HepG2 (cell line): ENCODE results near the gene GNAS. TPM values are rescaled to one million over a fixed set of nuclear protein-coding genes. Genes with fewer than 3 reads are reported as not detected.

Experiments used
- ATAC-seq: fragments of 200-7000 bp; cut with Tn5 transposase; 3 replicates; pipeline ENCODE4 v1.9.1; 2020; ENCODE audit warnings: mild to moderate bottlenecking, moderate library complexity
- BruUV-seq: library from RNA; stranded (reverse); fragments of 400-500 nt; replicated peaks from 2 replicates; lab custom pipeline; 2021; lab: Mats Ljungman, UMichigan
- CTCF ChIA-PET: fragments of 300-600 bp; formaldehyde crosslinking; extraction: SDS; loops from one replicate; lab custom pipeline; 2021; ENCODE audit warnings: low total read pairs, inconsistent platforms, low intra/inter-chr PET ratio; lab: Yijun Ruan, JAX
- POLR2A ChIA-PET: fragments of 350-600 bp; sonication (Branson Sonifier 250); formaldehyde crosslinking; loops from one replicate; lab custom pipeline; 2020; ENCODE audit warnings: antibody characterized with exemption, inconsistent platforms; lab: Yijun Ruan, JAX
- DNase-seq: peaks from one replicate; pipeline ENCODE4 v3.0.0-alpha.2; 2015; ENCODE audit warnings: low spot score
- FAIRE-seq: peaks from 3 replicates; lab custom pipeline; 2011; peaks lifted over from hg19 to GRCh38; lab: Jason Lieb, UNC
- H2AFZ ChIP-seq: one replicate; pipeline ENCODE4 v1.6.1; 2011; ENCODE audit warnings: low read length, inconsistent platforms
- H3K27ac ChIP-seq: fragments of 300-600 bp; 3 replicates; pipeline ENCODE4 v1.8.0; 2011; ENCODE audit warnings: mixed run types, mild to moderate bottlenecking, mixed read lengths, low read length, inconsistent platforms; ENCODE audit not compliant: insufficient read depth; ENCODE audit errors: extremely low read length
- H3K27me3 ChIP-seq, 2 experiments: fragments of 200-600 bp in 1 of 2; 2 replicates in 1 of 2; 3 replicates in 1 of 2; pipeline versions ENCODE4 v1.6.0 to v1.8.0; 2011; ENCODE audit warnings: low read length in 2 of 2, mild to moderate bottlenecking in 2 of 2, moderate library complexity in 2 of 2, inconsistent platforms in 1 of 2; ENCODE audit not compliant: insufficient read depth in 2 of 2, control insufficient read depth in 1 of 2
- H3K36me3 ChIP-seq, 2 experiments: fragments of 200-600 bp in 1 of 2; replicated peaks in 1 of 2; 2 replicates in 1 of 2; 3 replicates in 1 of 2; pipeline versions ENCODE4 v1.5.1 to v1.8.0; 2011; ENCODE audit warnings: low read length in 2 of 2, inconsistent platforms in 1 of 2; ENCODE audit not compliant: insufficient read depth in 2 of 2, control insufficient read depth in 1 of 2
- H3K4me1 ChIP-seq: 2 replicates; pipeline ENCODE4 v1.5.1; 2012; ENCODE audit warnings: low read length, inconsistent platforms; ENCODE audit not compliant: insufficient read depth
- H3K4me2 ChIP-seq: 2 replicates; pipeline ENCODE4 v1.6.0; 2011; ENCODE audit warnings: low read depth, low read length, inconsistent platforms
- H3K4me3 ChIP-seq, 3 experiments: fragments of 200-600 bp in 1 of 3; sonication (generic), shearing (Covaris generic) in 1 of 3; replicated peaks in 1 of 3; 2 replicates each; pipeline ENCODE4 v1.5.1; 2011 to 2016; ENCODE audit warnings: low read length in 3 of 3, inconsistent platforms in 2 of 3, low read depth in 2 of 3, mild to moderate bottlenecking in 2 of 3, control low read depth in 1 of 3, mixed read lengths in 1 of 3; ENCODE audit not compliant: insufficient read depth in 1 of 3
- H3K79me2 ChIP-seq: one replicate; pipeline ENCODE4 v1.6.1; 2011; ENCODE audit warnings: low read length, inconsistent platforms; ENCODE audit not compliant: insufficient read depth
- H3K9ac ChIP-seq: 2 replicates; pipeline ENCODE4 v1.6.0; 2011; ENCODE audit warnings: mild to moderate bottlenecking, low read depth, low read length, inconsistent platforms; ENCODE audit not compliant: insufficient read depth
- H3K9me3 ChIP-seq: 2 replicates; pipeline ENCODE4 v1.5.1; 2012; ENCODE audit warnings: mild to moderate bottlenecking, low read length
- H4K20me1 ChIP-seq: 2 replicates; pipeline ENCODE4 v1.6.0; 2011; ENCODE audit warnings: inconsistent platforms, mild to moderate bottlenecking, low read length, moderate library complexity; ENCODE audit not compliant: insufficient read depth
- ARHGAP35 ChIP-seq: sonication (generic); formaldehyde crosslinking; IDR thresholded peaks from 2 replicates; pipeline ENCODE4 v1.9.0; 2022; ENCODE audit warnings: mild to moderate bottlenecking, inconsistent platforms, moderate library complexity, missing genetic modification reagents, borderline replicate concordance
- CTCF ChIP-seq: sonication (generic); formaldehyde crosslinking; IDR thresholded peaks from 2 replicates; pipeline ENCODE4 v1.5.0; 2020; ENCODE audit warnings: mild to moderate bottlenecking, missing genetic modification reagents, moderate library complexity
- HDAC6 ChIP-seq: fragments of 200-600 bp; sonication (generic); IDR thresholded peaks from 2 replicates; pipeline ENCODE4 v1.7.0; 2017; ENCODE audit warnings: mild to moderate bottlenecking, antibody characterized with exemption, low read length, low read depth
- JDP2 ChIP-seq: sonication (generic); formaldehyde crosslinking; IDR thresholded peaks from 2 replicates; pipeline ENCODE4 v1.8.1; 2022; ENCODE audit warnings: missing genetic modification reagents, borderline replicate concordance
- NFE2L1 ChIP-seq: sonication (generic); formaldehyde crosslinking; IDR thresholded peaks from 2 replicates; pipeline ENCODE4 v1.4.0; 2020; ENCODE audit warnings: missing genetic modification reagents, mild to moderate bottlenecking, borderline replicate concordance
- NR3C1 ChIP-seq: sonication (generic); formaldehyde crosslinking; IDR thresholded peaks from 2 replicates; pipeline ENCODE4 v1.4.0; 2020; ENCODE audit warnings: missing genetic modification reagents
- PAX8 ChIP-seq: sonication (generic); formaldehyde crosslinking; IDR thresholded peaks from 2 replicates; pipeline ENCODE4 v1.8.0; 2022; ENCODE audit warnings: mild to moderate bottlenecking, missing genetic modification reagents, borderline replicate concordance
- PHB2 ChIP-seq: fragments of 450-650 bp; IDR thresholded peaks from 2 replicates; pipeline ENCODE4 v1.6.1; 2018; ENCODE audit not compliant: partially characterized antibody
- RARA ChIP-seq: IDR thresholded peaks from 2 replicates; pipeline ENCODE4 v1.6.1; 2016; ENCODE audit warnings: missing genetic modification reagents, missing compliant biosample characterization
- ZBTB46 ChIP-seq: sonication (generic); formaldehyde crosslinking; IDR thresholded peaks from 2 replicates; pipeline ENCODE4 v1.4.0; 2020; ENCODE audit warnings: mild to moderate bottlenecking, missing genetic modification reagents, borderline replicate concordance
- ZNF274 ChIP-seq: sonication (generic); formaldehyde crosslinking; IDR thresholded peaks from 2 replicates; pipeline ENCODE4 v1.5.1; 2020; ENCODE audit warnings: mild to moderate bottlenecking, missing genetic modification reagents
- ZNF687 ChIP-seq: sonication (generic); formaldehyde crosslinking; IDR thresholded peaks from 2 replicates; pipeline ENCODE4 v1.5.1; 2020; ENCODE audit warnings: mild to moderate bottlenecking, missing genetic modification reagents, moderate library complexity
- ZNF746 ChIP-seq: sonication (generic); formaldehyde crosslinking; IDR thresholded peaks from 2 replicates; pipeline ENCODE4 v1.8.0; 2022; ENCODE audit warnings: mild to moderate bottlenecking, missing genetic modification reagents
- ZNF784 ChIP-seq: sonication (generic); formaldehyde crosslinking; IDR thresholded peaks from 2 replicates; pipeline ENCODE4 v1.5.1; 2020; ENCODE audit warnings: missing genetic modification reagents, mild to moderate bottlenecking, borderline replicate concordance
- ZNF841 ChIP-seq: sonication (generic); formaldehyde crosslinking; IDR thresholded peaks from 2 replicates; pipeline ENCODE4 v1.8.1; 2023; ENCODE audit warnings: missing genetic modification reagents, borderline replicate concordance
- WGBS: methylation state at CpG from one replicate; pipeline ENCODE4 v1.1.6; 2017; ENCODE audit warnings: low lambda C conversion rate; 5-methylcytosine and 5-hydroxymethylcytosine counted together
- in situ Hi-C: cut with HindIII; loops from 2 replicates; pipeline ENCODE4 v1.10.0; 2017; ENCODE audit warnings: low pct_unique_long_range_greater_than_20kb; ENCODE audit not compliant: extremely low pct_ligation_motif_present
- intact Hi-C: fragments of 100-400 bp; cut with micrococcal nuclease; formaldehyde crosslinking; loops from one replicate; pipeline ENCODE4 v1.10.0; 2022; ENCODE audit not compliant: unreplicated experiment
- polyA plus RNA-seq, 8 experiments: library from polyadenylated mRNA; depleted of rRNA in 3 of 8; stranded (reverse) in 7 of 8; unstranded in 1 of 8; fragments of >200 nt; fragmentation: Illumina TruSeq in 4 of 8; extraction: Trizol in 4 of 8; gene quantifications; 2 replicates each; pipeline versions ENCODE4 v1.2.1 to v1.2.3, GENCODE V29; 2011 to 2016; ENCODE audit warnings: low read depth in 4 of 8, missing spikeins in 1 of 8, mixed read lengths in 1 of 8; ENCODE audit not compliant: insufficient read depth in 1 of 8
- total RNA-seq, 5 experiments: library from RNA; depleted of rRNA; stranded (reverse); fragments of >200 nt; fragmentation: Illumina TruSeq; extraction: Trizol; gene quantifications; 2 replicates each; pipeline ENCODE4 v1.2.3, GENCODE V29; 2016; ENCODE audit warnings: low read depth in 1 of 5

GNAS gene
- total and polyA plus RNA-seq, 2 of the 13 experiments (the other 11 are each of a cell fraction or from before 2014, with no cell fraction given), result 407 to 1,008 TPM

- Histone ChIP-seq H3K4me2 (no peak overlapping the region; the same call in 1 of the 2 replicates), H3K79me2 (no peaks in the 10 kb centered on the region), H4K20me1 (no peaks in the 10 kb centered on the region), H3K9ac (no peak overlapping the region), H3K27ac (no peak overlapping the region), H3K36me3 (no peaks in the 10 kb centered on the region), H2AFZ (no peak overlapping the region), H3K4me1 (peaks cover 22% of the 10 kb centered on the region), H3K4me3 (no peak overlapping the region), H3K9me3 (no peaks in the 10 kb centered on the region), H3K27me3 (peaks cover 0 to 25% of the 10 kb centered on the region in 2 experiments; a peak in 2 of 5 replicates)
- ChIA-PET CTCF (no interaction called here), POLR2A (no interaction called here)
- intact Hi-C loops (no loop called here), in situ Hi-C loops (no loop called here)
- FAIRE-seq (no peak), DNase-seq (no peak), ATAC-seq (no peak)
- WGBS, result 45% methylated on average over 7 of the region's 7 CpGs
- no TSS peak for BruUV-seq
- TF ChIP-seq NR3C1 (CRISPR knock-in tag) (no peak), ZNF784 (CRISPR knock-in tag) (no peak), ZNF841 (no peak), ZNF274 (CRISPR knock-in tag) (no peak), JDP2 (CRISPR knock-in tag) (no peak), PAX8 (CRISPR knock-in tag) (no peak), PHB2 (no peak), RARA (CRISPR knock-in tag) (no peak), ZNF687 (no peak), ARHGAP35 (CRISPR knock-in tag) (no peak), ZBTB46 (CRISPR knock-in tag) (no peak), NFE2L1 (no peak), CTCF (no peak), HDAC6 (no peak), ZNF746 (CRISPR knock-in tag) (no peak)
Observed at GRCh38 chr20:58876437-58876836, 23.9 kb downstream of the GNAS start.
